ENCODE results near the gene CREBBP. TPM values are rescaled to one million over a fixed set of nuclear protein-coding genes. Genes with fewer than 3 reads are reported as not detected.

The CREBBP gene
- total and polyA plus RNA-seq, 7 donors: 7.1 to 54.9 (median 44.1) TPM

DNA sequence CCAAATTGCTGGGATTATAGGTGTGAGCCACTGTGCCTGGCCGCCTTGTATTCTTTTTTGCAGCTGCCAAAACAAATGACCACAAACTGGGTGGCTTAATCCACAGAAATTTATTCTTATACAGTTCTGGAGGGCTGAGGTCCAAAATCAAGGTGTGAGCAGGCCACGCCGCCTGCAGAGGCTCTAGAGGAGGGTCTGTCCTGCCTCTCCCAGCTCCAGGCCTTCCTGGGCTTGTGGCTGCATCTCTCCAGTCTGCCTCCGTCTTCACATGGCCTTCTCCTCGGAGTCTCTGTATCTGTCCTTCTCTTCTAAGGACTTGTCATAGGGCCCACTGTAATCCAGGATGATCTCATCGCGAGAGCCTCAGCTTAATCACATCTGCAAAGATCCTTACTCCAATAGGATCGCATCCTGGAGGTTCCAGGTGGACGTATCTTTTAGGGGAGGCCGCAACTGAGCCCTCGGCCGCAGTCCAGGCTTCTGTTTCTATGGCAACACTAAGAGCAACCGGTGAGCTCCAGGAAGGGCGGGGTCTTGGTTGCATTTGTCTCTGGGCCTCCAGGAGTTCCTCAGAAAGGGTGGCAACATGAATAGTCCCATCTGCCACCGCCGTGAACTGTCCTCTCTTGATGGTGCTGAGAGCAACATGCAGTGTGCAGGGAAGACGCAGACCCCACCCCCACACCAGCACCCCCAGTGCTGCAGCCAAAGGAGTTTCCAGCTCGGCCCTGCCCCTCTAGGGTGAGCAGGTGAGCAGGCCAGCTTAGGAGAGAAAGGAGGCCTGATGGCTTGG is 29.5 kb upstream of the CREBBP start:
- H3K27ac ChIP-seq: no peak overlapping the region
- intact Hi-C loops (cut with DNase I): no loop called here
- no peak overlapping the region for H3K4me3 ChIP-seq
- DNase-seq (no peak), ATAC-seq (no peak)
- WGBS, 3 donors: 72 to 76% (median 75%) methylated on average over 18 of the region's 18 CpGs
- no peaks in the 10 kb centered on the region for H3K4me1 ChIP-seq
- no peaks in the 10 kb centered on the region for H3K36me3 ChIP-seq (ENCODE audit: insufficient read depth in 1 of 2, low read depth in 1 of 2)
- TF ChIP-seq, protein P1, sequence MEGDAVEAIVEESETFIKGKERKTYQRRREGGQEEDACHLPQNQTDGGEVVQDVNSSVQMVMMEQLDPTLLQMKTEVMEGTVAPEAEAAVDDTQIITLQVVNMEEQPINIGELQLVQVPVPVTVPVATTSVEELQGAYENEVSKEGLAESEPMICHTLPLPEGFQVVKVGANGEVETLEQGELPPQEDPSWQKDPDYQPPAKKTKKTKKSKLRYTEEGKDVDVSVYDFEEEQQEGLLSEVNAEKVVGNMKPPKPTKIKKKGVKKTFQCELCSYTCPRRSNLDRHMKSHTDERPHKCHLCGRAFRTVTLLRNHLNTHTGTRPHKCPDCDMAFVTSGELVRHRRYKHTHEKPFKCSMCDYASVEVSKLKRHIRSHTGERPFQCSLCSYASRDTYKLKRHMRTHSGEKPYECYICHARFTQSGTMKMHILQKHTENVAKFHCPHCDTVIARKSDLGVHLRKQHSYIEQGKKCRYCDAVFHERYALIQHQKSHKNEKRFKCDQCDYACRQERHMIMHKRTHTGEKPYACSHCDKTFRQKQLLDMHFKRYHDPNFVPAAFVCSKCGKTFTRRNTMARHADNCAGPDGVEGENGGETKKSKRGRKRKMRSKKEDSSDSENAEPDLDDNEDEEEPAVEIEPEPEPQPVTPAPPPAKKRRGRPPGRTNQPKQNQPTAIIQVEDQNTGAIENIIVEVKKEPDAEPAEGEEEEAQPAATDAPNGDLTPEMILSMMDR (IDR thresholded peaks at IDR 0.05): no peak
- H3K27me3 ChIP-seq (ENCODE audit: insufficient read depth in 3 of 3, low read length in 2 of 3): no peaks in the 10 kb centered on the region
- no peaks in the 10 kb centered on the region for H3K9me3 ChIP-seq

DNA sequence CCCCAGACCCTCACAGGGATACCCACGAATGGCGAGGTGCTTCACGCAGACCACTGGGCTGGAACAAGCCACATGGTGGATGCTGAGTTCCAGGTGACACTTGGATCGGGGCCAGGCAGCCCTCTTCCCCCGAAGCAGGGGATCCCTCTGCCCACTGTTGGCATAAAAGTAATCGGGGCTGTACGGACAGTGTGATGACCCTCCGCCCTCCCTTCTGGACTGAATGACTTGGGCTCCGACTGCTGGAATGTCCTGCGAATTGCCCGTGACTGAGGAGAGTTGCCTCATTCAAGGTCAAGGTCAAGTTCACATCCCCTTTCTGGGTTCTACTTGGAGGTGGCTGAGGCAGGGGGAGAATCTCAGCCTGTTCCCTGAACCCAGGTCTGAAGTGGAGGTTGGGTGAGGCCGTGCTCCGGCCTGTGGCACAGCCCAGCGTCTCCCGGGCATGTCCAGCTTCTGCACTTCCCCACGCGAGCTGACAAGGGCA is 28.5 kb upstream of the CREBBP start:
- no peaks in the 10 kb centered on the region for H3K9me3 ChIP-seq
- 82 to 83% (median 82%) methylated on average over 17 of the region's 17 CpGs for WGBS, 3 donors
- TF ChIP-seq, protein P1 (IDR thresholded peaks at IDR 0.05): no peak

DNA sequence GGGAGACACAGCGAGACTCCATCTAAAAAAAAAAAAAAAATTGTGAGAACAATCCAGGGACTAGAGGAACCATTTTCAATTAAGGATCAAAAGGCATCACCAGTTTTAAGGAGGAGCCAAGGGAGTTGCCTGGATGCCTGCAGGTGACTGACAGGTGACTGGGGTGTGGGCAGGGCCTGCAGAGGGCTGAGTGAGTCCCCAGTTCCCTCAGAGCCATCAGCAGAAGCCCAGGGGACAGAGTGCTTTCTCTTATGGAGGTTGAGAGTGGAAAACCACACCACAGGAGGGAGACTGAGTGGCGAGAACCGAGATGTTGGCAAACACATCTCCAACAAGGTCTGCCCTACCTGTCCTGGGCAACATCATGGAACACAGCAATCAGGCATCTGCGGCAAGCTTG is 27.1 kb upstream of the CREBBP start:
- WGBS, 3 donors: 87 to 89% (median 88%) methylated on average over 4 of the region's 4 CpGs
- intact Hi-C loops (cut with DNase I): no loop called here

More for the DNA sequence above, 28.5 kb upstream of the CREBBP start:
- ATAC-seq: no peak
- Histone ChIP-seq H3K27ac (no peak overlapping the region), H3K4me3 (no peak overlapping the region), H3K36me3 (ENCODE audit: insufficient read depth in 1 of 2, low read depth in 1 of 2) (no peaks in the 10 kb centered on the region), H3K4me1 (no peaks in the 10 kb centered on the region), H3K27me3 (ENCODE audit: insufficient read depth in 3 of 3, low read length in 2 of 3) (no peaks in the 10 kb centered on the region)
- intact Hi-C loops (cut with DNase I): no loop called here
- peak in 1 of 2 donors; percentile 56 for DNase-seq

DNA sequence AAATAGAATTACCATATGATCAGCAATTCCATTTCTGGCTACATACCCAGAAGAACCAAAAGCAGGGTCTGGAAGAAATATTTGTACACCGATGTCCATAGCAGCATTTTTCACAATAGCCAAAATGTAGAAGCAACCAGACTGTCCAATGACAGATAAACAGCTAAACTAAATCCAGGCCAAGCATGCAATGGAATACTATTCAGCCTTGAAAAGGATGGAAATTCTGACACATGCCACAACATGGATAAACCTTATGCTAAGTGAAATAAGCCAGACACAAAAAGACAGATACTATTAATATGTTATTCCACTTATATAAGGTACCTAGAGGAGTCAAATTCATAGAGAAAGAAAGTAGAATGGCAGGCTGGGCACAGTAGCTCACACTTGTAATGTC is 25.9 kb upstream of the CREBBP start:
- no peak overlapping the region for H3K27ac ChIP-seq
- ATAC-seq: no peak
- 66 to 78% (median 77%) methylated on average over 1 of the region's 1 CpG for WGBS, 3 donors
- no peak for DNase-seq
- H3K36me3 ChIP-seq (ENCODE audit: insufficient read depth in 1 of 2, low read depth in 1 of 2): no peaks in the 10 kb centered on the region
- no peak overlapping the region for H3K4me3 ChIP-seq
- TF ChIP-seq, protein P1 (IDR thresholded peaks at IDR 0.05): no peak
- peaks cover 12% of the 10 kb centered on the region for H3K4me1 ChIP-seq
- intact Hi-C loops (cut with DNase I): no loop called here
- no peaks in the 10 kb centered on the region for H3K27me3 ChIP-seq (ENCODE audit: insufficient read depth in 3 of 3, low read length in 2 of 3)
- H3K9me3 ChIP-seq: no peaks in the 10 kb centered on the region

More for the DNA sequence above, 27.1 kb upstream of the CREBBP start:
- Histone ChIP-seq H3K27me3 (ENCODE audit: insufficient read depth in 3 of 3, low read length in 2 of 3) (no peaks in the 10 kb centered on the region), H3K36me3 (ENCODE audit: insufficient read depth in 1 of 2, low read depth in 1 of 2) (no peaks in the 10 kb centered on the region), H3K27ac (no peak overlapping the region), H3K9me3 (no peaks in the 10 kb centered on the region), H3K4me1 (peaks cover 8% of the 10 kb centered on the region), H3K4me3 (no peak overlapping the region)
- TF ChIP-seq, protein P1 (IDR thresholded peaks at IDR 0.05): no peak
- ATAC-seq (no peak), DNase-seq (no peak)

Data from psoas muscle (tissue), 8 donors.